Measurements from ENCODE around the gene SCUBE1.

The SCUBE1 gene

GRCh38 chr22:43152357-43153071, 190.7 kb downstream of the SCUBE1 start:
- no peak for TF ChIP-seq ZBTB7A (IDR thresholded peaks at IDR 0.05; ENCODE audit: low read depth)
- no peak for TF ChIP-seq FOXM1 (IDR thresholded peaks at IDR 0.05; ENCODE audit: borderline replicate concordance, low read depth)
- no peak; the same call in 1 of the 2 replicates for TF ChIP-seq NFIC (IDR thresholded peaks at IDR 0.05)
- TF ChIP-seq EP300 (IDR thresholded peaks at IDR 0.05; ENCODE audit: borderline replicate concordance) = no peak
- TF ChIP-seq MAX (IDR thresholded peaks at IDR 0.05) = no peak
- TF ChIP-seq REST (IDR thresholded peaks at IDR 0.05; ENCODE audit: low read depth) = no peak
- TF ChIP-seq CEBPB (IDR thresholded peaks at IDR 0.05) = no peak
- no peak for TF ChIP-seq RAD21 (IDR thresholded peaks at IDR 0.05; ENCODE audit: low read depth)
- TF ChIP-seq TEAD4 (IDR thresholded peaks at IDR 0.05) = no peak

- TF ChIP-seq CEBPB (IDR thresholded peaks at IDR 0.05) = no peak
- no peak for TF ChIP-seq TEAD4 (IDR thresholded peaks at IDR 0.05)
- no peak for TF ChIP-seq EGR1 (IDR thresholded peaks at IDR 0.05)
- no peak for TF ChIP-seq USF1 (IDR thresholded peaks at IDR 0.05)
- TF ChIP-seq TAF1 (IDR thresholded peaks at IDR 0.05; ENCODE audit: low read depth) = no peak
- no peak for TF ChIP-seq NFIC (IDR thresholded peaks at IDR 0.05)
- no peak for TF ChIP-seq FOXM1 (IDR thresholded peaks at IDR 0.05; ENCODE audit: borderline replicate concordance, low read depth)
- TF ChIP-seq EP300 (IDR thresholded peaks at IDR 0.05; ENCODE audit: borderline replicate concordance) = no peak
- TF ChIP-seq ZBTB7A (IDR thresholded peaks at IDR 0.05; ENCODE audit: low read depth) = no peak
- TF ChIP-seq TCF12 (IDR thresholded peaks at IDR 0.05; ENCODE audit: low read depth) = no peak
- TF ChIP-seq RAD21 (IDR thresholded peaks at IDR 0.05; ENCODE audit: low read depth) = no peak
- TF ChIP-seq MAX (IDR thresholded peaks at IDR 0.05) = no peak
- TF ChIP-seq CREB1 (IDR thresholded peaks at IDR 0.05; ENCODE audit: low read depth) = no peak
- TF ChIP-seq REST (IDR thresholded peaks at IDR 0.05; ENCODE audit: low read depth) = no peak
Observed at GRCh38 chr22:43152003-43152356, 191.2 kb downstream of the SCUBE1 start.

- TF ChIP-seq TCF12 (IDR thresholded peaks at IDR 0.05; ENCODE audit: low read depth) (peak; percentile 59; the same call in 1 of the 2 replicates), NFIC (IDR thresholded peaks at IDR 0.05) (peak; percentile 10; the same call in 1 of the 2 replicates), TAF1 (IDR thresholded peaks at IDR 0.05; ENCODE audit: low read depth) (no peak), TEAD4 (IDR thresholded peaks at IDR 0.05) (no peak), RAD21 (IDR thresholded peaks at IDR 0.05; ENCODE audit: low read depth) (no peak), EP300 (IDR thresholded peaks at IDR 0.05; ENCODE audit: borderline replicate concordance) (no peak), MAX (IDR thresholded peaks at IDR 0.05) (peak; percentile 98)
Observed at GRCh38 chr22:43151251-43152002, 191.7 kb downstream of the SCUBE1 start, which contains the start of gene TSPO. TSPO (plus strand) TSS chr22:43151559; CDS start chr22:43159239, 7,680 bp downstream.

DNA sequence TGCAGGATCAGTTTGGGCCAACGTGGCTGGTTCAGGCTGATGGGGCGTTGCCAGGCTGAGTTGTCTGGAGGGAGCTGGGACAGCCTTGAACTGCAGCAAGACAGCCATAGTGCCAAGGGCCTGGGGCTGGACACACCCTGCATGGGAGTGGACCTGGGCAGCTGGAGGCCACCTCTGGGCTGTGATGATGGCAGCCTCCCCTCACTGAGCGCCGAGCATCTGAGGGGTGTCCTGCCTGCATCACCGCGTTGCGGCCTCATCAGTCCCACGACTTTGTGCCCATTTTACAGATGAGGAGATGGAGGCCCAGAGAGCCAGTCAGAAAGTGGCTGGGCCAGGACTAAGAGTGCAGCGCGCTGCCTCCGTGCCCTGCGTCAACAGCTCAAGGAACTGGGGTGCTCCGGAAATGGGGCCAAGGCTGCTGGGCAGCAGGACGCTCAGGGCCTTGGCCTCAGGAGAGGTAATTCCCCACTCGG, 192.4 kb downstream of the SCUBE1 start:
- TF ChIP-seq USF1 (IDR thresholded peaks at IDR 0.05) = no peak
- TF ChIP-seq EP300 (IDR thresholded peaks at IDR 0.05; ENCODE audit: borderline replicate concordance) = no peak
- TF ChIP-seq REST (IDR thresholded peaks at IDR 0.05; ENCODE audit: low read depth) = no peak
- no peak for TF ChIP-seq NFIC (IDR thresholded peaks at IDR 0.05)
- no peak for TF ChIP-seq TEAD4 (IDR thresholded peaks at IDR 0.05)
- TF ChIP-seq ZBTB7A (IDR thresholded peaks at IDR 0.05; ENCODE audit: low read depth) = no peak
- TF ChIP-seq TCF12 (IDR thresholded peaks at IDR 0.05; ENCODE audit: low read depth) = no peak
- TF ChIP-seq RAD21 (IDR thresholded peaks at IDR 0.05; ENCODE audit: low read depth) = no peak
- TF ChIP-seq CEBPB (IDR thresholded peaks at IDR 0.05) = no peak
- no peak for TF ChIP-seq CREB1 (IDR thresholded peaks at IDR 0.05; ENCODE audit: low read depth)
- no peak for TF ChIP-seq YY1 (IDR thresholded peaks at IDR 0.05; ENCODE audit: low read depth)
- no peak for TF ChIP-seq FOXM1 (IDR thresholded peaks at IDR 0.05; ENCODE audit: borderline replicate concordance, low read depth)
- TF ChIP-seq TAF1 (IDR thresholded peaks at IDR 0.05; ENCODE audit: low read depth) = no peak
- no peak for TF ChIP-seq MAX (IDR thresholded peaks at IDR 0.05)
- TF ChIP-seq EGR1 (IDR thresholded peaks at IDR 0.05) = no peak
